GM12878 (cell line): Measurements from ENCODE around the gene ADH7. TPM values are rescaled to one million over a fixed set of nuclear protein-coding genes. Genes with fewer than 3 reads are reported as not detected.

ENCODE experiments used
- ATAC-seq: fragments of 200-7000 bp; cut with Tn5 transposase; 3 replicates; pipeline ENCODE4 v1.9.1; 2020; ENCODE audit warnings: mild to moderate bottlenecking, moderate library complexity
- BruUV-seq: library from RNA; stranded (reverse); fragments of 400-500 nt; replicated peaks from 2 replicates; lab custom pipeline; 2021; lab: Mats Ljungman, UMichigan
- CTCF ChIA-PET: fragments of 300-600 bp; sonication (Branson Sonifier 250); formaldehyde crosslinking; extraction: SDS; loops from one replicate; lab custom pipeline; 2021; ENCODE audit warnings: inconsistent platforms; lab: Yijun Ruan, JAX
- POLR2A ChIA-PET: fragments of 350-600 bp; formaldehyde crosslinking; extraction: SDS; loops from one replicate; lab custom pipeline; 2021; ENCODE audit warnings: inconsistent platforms; lab: Charles Lee
- RAD21 ChIA-PET: fragments of 300-600 bp; sonication (Branson Sonifier 250); formaldehyde crosslinking; loops from one replicate; lab custom pipeline; 2023; ENCODE audit warnings: antibody characterized with exemption; ENCODE audit not compliant: unreplicated experiment; lab: Charles Lee
- SMC1A ChIA-PET: fragments of 300-600 bp; sonication (Branson Sonifier 250); formaldehyde crosslinking; loops from one replicate; lab custom pipeline; 2023; ENCODE audit not compliant: unreplicated experiment, uncharacterized antibody; lab: Charles Lee
- DNase-seq: peaks from one replicate; pipeline ENCODE4 v3.0.0-alpha.2; 2011; ENCODE audit warnings: low read depth, low spot score
- FAIRE-seq: peaks from 3 replicates; lab custom pipeline; 2011; peaks lifted over from hg19 to GRCh38; lab: Jason Lieb, UNC
- H2AFZ ChIP-seq: 2 replicates; pipeline ENCODE4 v1.6.0; 2011; ENCODE audit warnings: low read depth, low read length, control low read depth; ENCODE audit not compliant: control insufficient read depth
- H3K27ac ChIP-seq: 2 replicates; pipeline ENCODE4 v1.5.1; 2011; ENCODE audit warnings: control low read depth; ENCODE audit not compliant: control insufficient read depth, insufficient read depth
- H3K27me3 ChIP-seq, 2 experiments: replicated peaks in 1 of 2; 2 replicates each; pipeline versions ENCODE4 v1.6.0 to v1.6.1; 2011; ENCODE audit warnings: low read length in 1 of 2; ENCODE audit not compliant: control insufficient read depth in 2 of 2, insufficient read depth in 2 of 2
- H3K36me3 ChIP-seq, 2 experiments: 2 replicates each; pipeline ENCODE4 v1.5.1; 2011; ENCODE audit warnings: low read length in 1 of 2; ENCODE audit not compliant: control insufficient read depth in 2 of 2, insufficient read depth in 2 of 2
- H3K4me1 ChIP-seq: 2 replicates; pipeline ENCODE4 v1.6.1; 2011; ENCODE audit warnings: mild to moderate bottlenecking, low read length, moderate library complexity, mixed read lengths; ENCODE audit not compliant: control insufficient read depth, insufficient read depth
- H3K4me2 ChIP-seq: 2 replicates; pipeline ENCODE4 v1.6.0; 2011; ENCODE audit warnings: control low read depth; ENCODE audit not compliant: control insufficient read depth, insufficient read depth
- H3K4me3 ChIP-seq: fragments of 200-600 bp; sonication (generic); 2 replicates; pipeline ENCODE4 v1.5.1; 2016
- H3K79me2 ChIP-seq: 2 replicates; pipeline ENCODE4 v1.6.0; 2011; ENCODE audit warnings: low read length; ENCODE audit not compliant: control insufficient read depth, insufficient read depth
- H3K9ac ChIP-seq: 2 replicates; pipeline ENCODE4 v1.8.0; 2011; ENCODE audit warnings: low read length, control low read depth, mixed read lengths; ENCODE audit not compliant: control insufficient read depth, insufficient read depth
- H3K9me3 ChIP-seq: replicated peaks from 3 replicates; pipeline ENCODE4 v1.5.1; 2011; ENCODE audit warnings: mild to moderate bottlenecking, low read length; ENCODE audit not compliant: control insufficient read depth, insufficient read depth
- H4K20me1 ChIP-seq: 2 replicates; pipeline ENCODE4 v1.6.0; 2011; ENCODE audit not compliant: control insufficient read depth, insufficient read depth
- CUX1 ChIP-seq: IDR thresholded peaks from 2 replicates; pipeline ENCODE4 v1.6.1; 2012; ENCODE audit warnings: improper control_type of control experiment, low read depth, low read length; ENCODE audit not compliant: insufficient replicate concordance
- IRF4 ChIP-seq: IDR thresholded peaks from 2 replicates; pipeline ENCODE4 v1.6.1; 2011; ENCODE audit warnings: low read depth, low read length
- MYB ChIP-seq: fragments of 150-350 bp; IDR thresholded peaks from 2 replicates; pipeline ENCODE4 v1.6.1; 2014; ENCODE audit warnings: mild to moderate bottlenecking, low read depth, low read length, borderline replicate concordance
- MYC ChIP-seq: IDR thresholded peaks from 2 replicates; pipeline ENCODE4 v1.6.1; 2011; ENCODE audit warnings: mild to moderate bottlenecking, low read length, moderate library complexity, inconsistent platforms; ENCODE audit not compliant: insufficient read depth, insufficient replicate concordance, insufficient read length, severe bottlenecking
- POLR2A ChIP-seq: IDR thresholded peaks from 2 replicates; pipeline ENCODE4 v1.6.1; 2011; ENCODE audit warnings: low read depth, mild to moderate bottlenecking, low read length
- RELA ChIP-seq: fragments of 450-650 bp; IDR thresholded peaks from 2 replicates; pipeline ENCODE4 v1.8.0; 2014; ENCODE audit warnings: borderline replicate concordance; ENCODE audit not compliant: partially characterized antibody
- ZBTB33 ChIP-seq: fragments of 450-650 bp; IDR thresholded peaks from 2 replicates; pipeline ENCODE4 v1.6.1; 2017; ENCODE audit warnings: mild to moderate bottlenecking
- ZNF384 ChIP-seq: IDR thresholded peaks from 2 replicates; pipeline ENCODE4 v1.6.1; 2012; ENCODE audit warnings: low read depth, mild to moderate bottlenecking, low read length, improper control_type of control experiment, borderline replicate concordance
- WGBS: methylation state at CpG from one replicate; pipeline ENCODE4 v1.1.6; 2016; ENCODE audit warnings: low lambda C conversion rate; ENCODE audit not compliant: insufficient replicate concordance, insufficient coverage; ENCODE audit errors: missing lambda C conversion rate; 5-methylcytosine and 5-hydroxymethylcytosine counted together
- in situ Hi-C: fragments of 300-500 bp; cut with MboI; formaldehyde crosslinking; loops from 9 replicates; pipeline ENCODE4 v1.14.3; 2018; ENCODE audit warnings: mixed read lengths
- intact Hi-C: fragments of 100-400 bp; cut with micrococcal nuclease; formaldehyde crosslinking; loops from one replicate; pipeline ENCODE4 v1.14.2; 2022; ENCODE audit not compliant: unreplicated experiment
- polyA plus RNA-seq, 11 experiments: library from polyadenylated mRNA; depleted of rRNA in 4 of 11; unstranded in 6 of 11; stranded (reverse) in 5 of 11; fragments of >200 nt; fragmentation: Nextera tagmentation in 4 of 11; fragmentation: Illumina TruSeq in 1 of 11; extraction: Ambion mirVana in 4 of 11; extraction: Trizol in 1 of 11; gene quantifications; 1 replicate in 1 of 11; 2 replicates in 10 of 11; pipeline versions ENCODE4 v1.2.1 to v1.2.3, GENCODE V29; 2011 to 2016; ENCODE audit warnings: inconsistent platforms in 2 of 11, missing spikeins in 2 of 11, low read depth in 1 of 11
- total RNA-seq, 4 experiments: library from RNA; depleted of rRNA in 3 of 4; stranded (reverse); fragments of >200 nt in 3 of 4; fragmentation: Illumina TruSeq in 1 of 4; extraction: Trizol in 1 of 4; gene quantifications; 2 replicates each; pipeline versions ENCODE4 v1.2.1 to v1.2.3, GENCODE V29; 2013 to 2021
- TF ChIP-seq, protein P1 (sequence below): IDR thresholded peaks from 2 replicates; pipeline ENCODE4 v1.6.1; 2011; ENCODE audit warnings: low read depth, low read length, improper control_type of control experiment, borderline replicate concordance

Gene ADH7
- total and polyA plus RNA-seq, 10 of the 15 experiments (the other 5 are each of a cell fraction or from before 2014, with no cell fraction given) = not detected

DNA sequence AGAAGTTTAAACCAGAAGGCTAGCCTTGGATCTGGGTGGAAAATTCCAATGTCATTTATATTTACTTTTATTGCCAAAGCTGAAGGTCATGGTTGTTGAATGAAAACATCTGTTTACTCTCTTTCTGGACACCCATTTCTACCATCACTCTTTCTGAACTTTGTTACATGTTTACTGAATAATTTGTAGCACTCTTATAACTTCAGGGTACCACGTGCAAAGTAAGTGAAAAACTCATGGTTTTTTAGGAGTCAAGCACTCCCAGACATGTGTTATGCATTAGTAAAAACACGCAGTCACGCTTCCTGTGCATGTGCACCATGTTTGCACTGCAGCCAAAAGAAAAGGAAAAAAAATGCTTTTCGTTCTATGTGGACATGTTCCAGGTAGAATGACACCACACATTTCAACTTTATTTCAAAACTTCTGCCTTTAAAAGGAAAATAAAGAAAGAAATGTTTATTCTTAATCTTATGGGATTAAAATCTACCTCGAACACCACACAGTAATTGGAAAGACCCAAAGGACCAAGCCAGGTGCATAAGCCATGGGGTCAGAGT is 51.2 kb downstream of the ADH7 start:
- ChIA-PET SMC1A (no interaction called here), CTCF (interaction anchor here (1.6 kb wide), 1 partner anchor 21 kb away, joined by 7 read pairs; no protein-coding TSS in a partner anchor), RAD21 (interaction anchor here (0.7 kb wide), 1 partner anchor 8 kb away, joined by 3 read pairs; no protein-coding TSS in a partner anchor), POLR2A (no interaction called here)
- no peak overlapping the region for H3K9ac ChIP-seq
- no peak for ATAC-seq
- no TSS peak for BruUV-seq
- 38% methylated on average over 5 of the region's 5 CpGs for WGBS
- H3K4me3 ChIP-seq = no peak overlapping the region
- H3K36me3 ChIP-seq = no peaks in the 10 kb centered on the region
- TF ChIP-seq, protein P1, sequence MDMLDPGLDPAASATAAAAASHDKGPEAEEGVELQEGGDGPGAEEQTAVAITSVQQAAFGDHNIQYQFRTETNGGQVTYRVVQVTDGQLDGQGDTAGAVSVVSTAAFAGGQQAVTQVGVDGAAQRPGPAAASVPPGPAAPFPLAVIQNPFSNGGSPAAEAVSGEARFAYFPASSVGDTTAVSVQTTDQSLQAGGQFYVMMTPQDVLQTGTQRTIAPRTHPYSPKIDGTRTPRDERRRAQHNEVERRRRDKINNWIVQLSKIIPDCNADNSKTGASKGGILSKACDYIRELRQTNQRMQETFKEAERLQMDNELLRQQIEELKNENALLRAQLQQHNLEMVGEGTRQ = no peak
- TF ChIP-seq POLR2A = no peak
- no peak for TF ChIP-seq RELA
- TF ChIP-seq MYC = no peak
- TF ChIP-seq ZBTB33 = no peak
- no peak for TF ChIP-seq CUX1
- TF ChIP-seq MYB = no peak
- TF ChIP-seq IRF4 = no peak
- TF ChIP-seq ZNF384 = no peak
- no peak overlapping the region for H3K27ac ChIP-seq
- no peaks in the 10 kb centered on the region for H4K20me1 ChIP-seq
- no peaks in the 10 kb centered on the region for H3K9me3 ChIP-seq
- H3K27me3 ChIP-seq = no peaks in the 10 kb centered on the region
- H2AFZ ChIP-seq = no peak overlapping the region
- in situ Hi-C loops (no loop called here), intact Hi-C loops (no loop called here)
- DNase-seq = no peak
- FAIRE-seq = no peak
- H3K4me1 ChIP-seq = no peaks in the 10 kb centered on the region
- H3K4me2 ChIP-seq = no peak overlapping the region
- H3K79me2 ChIP-seq = no peaks in the 10 kb centered on the region
